Renal cortex interstitium (tissue), 11 donors: Measurements from ENCODE around the gene MTG1. TPM values are rescaled to one million over a fixed set of nuclear protein-coding genes. Genes with fewer than 3 reads are reported as not detected.

ENCODE experiments used
- DNase-seq, 11 donors: peaks; one replicate each; pipeline ENCODE4 v3.0.0-alpha.2; 2013; ENCODE audit warnings: low read depth in 9 of 11, low spot score in 4 of 11; ENCODE audit errors: extremely low read depth in 1 of 11
- polyA plus RNA-seq, 3 donors: library from polyadenylated mRNA; unstranded; fragments of 120-200 nt; gene quantifications; one replicate each; pipeline ENCODE4 v1.2.1, GENCODE V29; 2013; ENCODE audit not compliant: insufficient read length in 3 of 3

MTG1 gene
- polyA plus RNA-seq, 3 donors, result 59.4 to 88.6 (median 67.3) TPM

GRCh38 chr10:133454204-133454893, 60.4 kb downstream of the MTG1 start:
- DNase-seq, result no peak

- no peak for DNase-seq
Measured at GRCh38 chr10:133455196-133455595, 61.2 kb downstream of the MTG1 start.

GRCh38 chr10:133455611-133456031, 61.7 kb downstream of the MTG1 start:
- no peak for DNase-seq

GRCh38 chr10:133456041-133456951, 62.3 kb downstream of the MTG1 start:
- DNase-seq, result no peak

- DNase-seq, result no peak
Measured at GRCh38 chr10:133457100-133457841, 63.3 kb downstream of the MTG1 start.

- no peak for DNase-seq
Measured at GRCh38 chr10:133458021-133458709, 64.2 kb downstream of the MTG1 start.

GRCh38 chr10:133458710-133459453, 64.9 kb downstream of the MTG1 start:
- DNase-seq, result no peak

- DNase-seq, result no peak
Measured at GRCh38 chr10:133459454-133460207, 65.7 kb downstream of the MTG1 start.

GRCh38 chr10:133460208-133460769, 66.3 kb downstream of the MTG1 start:
- DNase-seq, result no peak

GRCh38 chr10:133461027-133461426, 67.1 kb downstream of the MTG1 start:
- DNase-seq, result no peak

- no peak for DNase-seq
Measured at GRCh38 chr10:133461841-133462240, 67.9 kb downstream of the MTG1 start.

GRCh38 chr10:133462512-133463305, 68.8 kb downstream of the MTG1 start:
- DNase-seq, result no peak

GRCh38 chr10:133464582-133465031, 70.7 kb downstream of the MTG1 start:
- DNase-seq, result no peak

- no peak for DNase-seq
Measured at GRCh38 chr10:133465191-133465949, 71.4 kb downstream of the MTG1 start.

- DNase-seq, result no peak
Measured at GRCh38 chr10:133465950-133466474, 72.1 kb downstream of the MTG1 start.
